ENCODE data around the gene SLC17A1. TPM values are rescaled to one million over a fixed set of nuclear protein-coding genes. Genes with fewer than 3 reads are reported as not detected.

Gene SLC17A1
- total and polyA plus RNA-seq, 2 of the 4 experiments (the other 2 are of a cell fraction): not detected

GRCh38 chr6:25830458-25830857 lies 1.4 kb downstream of the SLC17A1 start:
- Histone ChIP-seq H3K36me3 (ENCODE audit: control insufficient read depth, insufficient read depth, low read length) (no peaks in the 10 kb centered on the region), H2BK20ac (ENCODE audit: low read depth, low read length) (no peak overlapping the region), H3K4me2 (ENCODE audit: low read depth, low read length) (no peak overlapping the region), H2BK15ac (ENCODE audit: low read depth, low read length) (no peak overlapping the region), H3K56ac (ENCODE audit: extremely low read depth, insufficient read depth, low read length) (no peak overlapping the region), H2AK5ac (ENCODE audit: low read depth, low read length) (no peak overlapping the region), H3K18ac (ENCODE audit: low read depth, low read length) (no peak overlapping the region), H2BK5ac (ENCODE audit: low read depth, low read length, poor library complexity, severe bottlenecking) (no peak overlapping the region), H3K4me1 (ENCODE audit: control insufficient read depth, insufficient read depth, low read length) (no peaks in the 10 kb centered on the region), H3K4me3 (ENCODE audit: insufficient read depth, low read depth, low read length) (no peak overlapping the region), H2AFZ (replicated peaks; ENCODE audit: low read length, poor library complexity) (no peak overlapping the region), H3K14ac (replicated peaks; ENCODE audit: low read depth, low read length) (no peak overlapping the region), H3K23ac (ENCODE audit: low read depth, low read length) (no peak overlapping the region), H3K9ac (ENCODE audit: low read depth, low read length) (no peak overlapping the region), H2BK120ac (ENCODE audit: low read depth, low read length) (no peak overlapping the region), H4K8ac (ENCODE audit: low read depth in 2 of 2, low read length in 2 of 2) (no peak overlapping the region), H2AK9ac (replicated peaks; ENCODE audit: low read depth, low read length, poor library complexity) (no peak overlapping the region), H4K91ac (ENCODE audit: insufficient read depth, low read depth, low read length) (no peak overlapping the region), H3K27ac (ENCODE audit: insufficient read depth, low read length) (no peak overlapping the region), H4K5ac (ENCODE audit: low read depth, low read length) (no peak overlapping the region), H3K4ac (ENCODE audit: low read depth, low read length) (no peak overlapping the region), H3K9me3 (ENCODE audit: control insufficient read depth, insufficient read depth, low read length) (no peaks in the 10 kb centered on the region), H4K20me1 (ENCODE audit: insufficient read depth, low read length) (no peaks in the 10 kb centered on the region), H3K79me1 (ENCODE audit: low read depth in 1 of 2, low read length in 2 of 2) (no peaks in the 10 kb centered on the region), H3K27me3 (ENCODE audit: control insufficient read depth, insufficient read depth, low read length) (no peaks in the 10 kb centered on the region), H3K9me1 (ENCODE audit: insufficient read depth, low read length) (no peaks in the 10 kb centered on the region)
- no peak for TF ChIP-seq USF2 (IDR thresholded peaks at IDR 0.05; ENCODE audit: low read depth, low read length)
- TF ChIP-seq CEBPB (IDR thresholded peaks at IDR 0.05; ENCODE audit: low read depth, low read length): no peak
- no peak for TF ChIP-seq POLR2A (IDR thresholded peaks at IDR 0.05; ENCODE audit: low read depth, low read length)
- no peak for TF ChIP-seq FOS (IDR thresholded peaks at IDR 0.05; ENCODE audit: low read depth, low read length)
- TF ChIP-seq MXI1 (IDR thresholded peaks at IDR 0.05; ENCODE audit: borderline replicate concordance, low read depth, low read length): no peak
- no peak for TF ChIP-seq RAD21 (IDR thresholded peaks at IDR 0.05; ENCODE audit: low read length)
- no peak for TF ChIP-seq CHD1 (IDR thresholded peaks at IDR 0.05; ENCODE audit: low read depth, low read length)
- TF ChIP-seq RFX5 (IDR thresholded peaks at IDR 0.05; ENCODE audit: low read depth, low read length): no peak
- no peak for TF ChIP-seq BHLHE40 (IDR thresholded peaks at IDR 0.05; ENCODE audit: low read depth, low read length)
- no peak for TF ChIP-seq SMC3 (IDR thresholded peaks at IDR 0.05; ENCODE audit: low read depth, low read length)
- no peak for TF ChIP-seq ELK1 (IDR thresholded peaks at IDR 0.05; ENCODE audit: borderline replicate concordance, low read depth, low read length)
- TF ChIP-seq MAFK (IDR thresholded peaks at IDR 0.05; ENCODE audit: low read depth, low read length): no peak
- no peak for TF ChIP-seq MAZ (IDR thresholded peaks at IDR 0.05; ENCODE audit: borderline replicate concordance, low read depth, low read length)
- TF ChIP-seq CTCF (conservative IDR thresholded peaks at IDR 0.05; ENCODE audit: low read depth, low read length): no peak
- no peak for TF ChIP-seq RCOR1 (IDR thresholded peaks at IDR 0.05; ENCODE audit: insufficient replicate concordance, low read length)
- ChIA-PET CTCF (no interaction called here), POLR2A (ENCODE audit: unreplicated experiment) (no interaction called here)
- DNase-seq: no peak
- intact Hi-C loops (cut with micrococcal nuclease) (no loop called here), in situ Hi-C loops (cut with MboI; ENCODE audit: low sequenced_read_pairs) (no loop called here), dilution Hi-C loops (cut with HindIII; ENCODE audit: low sequenced_read_pairs, unreplicated experiment) (no loop called here)
- no peak for ATAC-seq (ENCODE audit: low read depth)
- WGBS, 2 experiments (ENCODE audit: extremely low coverage in 2 of 2, insufficient read length in 1 of 2): no CpG with 5 or more reads among the region's 4 CpGs
- no TSS peak for BruUV-seq (replicated peaks)
